HG03565 (cell line): ENCODE data around the gene KCNK4.

Experiments
- ATAC-seq: cut with Tn5 transposase; IDR thresholded peaks from one replicate; pipeline ENCODE4 v1.9.1; 2021; ENCODE audit warnings: mild to moderate bottlenecking, moderate library complexity; ENCODE audit not compliant: unreplicated experiment

KCNK4 gene

DNA sequence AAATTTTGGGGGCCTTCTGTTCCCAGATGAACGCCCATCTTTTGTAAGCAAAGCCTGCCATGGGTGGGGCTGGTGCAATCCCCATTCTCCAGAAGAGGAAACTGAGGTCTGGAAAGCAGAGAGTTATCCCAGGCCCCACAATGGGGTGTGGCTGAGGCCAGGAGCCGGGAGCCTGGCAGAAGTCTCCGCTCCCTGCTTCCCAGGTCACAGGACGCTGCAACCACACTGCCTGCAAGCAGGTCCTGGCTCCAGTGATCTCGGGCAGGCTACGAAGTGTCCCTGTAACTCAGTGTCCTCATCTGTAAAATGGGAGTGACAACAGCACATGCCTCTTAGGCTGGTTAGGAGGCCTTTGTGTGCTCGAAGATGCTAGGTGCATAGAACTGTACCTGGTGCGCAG, 38.1 kb upstream of the KCNK4 start:
- ATAC-seq: no peak

DNA sequence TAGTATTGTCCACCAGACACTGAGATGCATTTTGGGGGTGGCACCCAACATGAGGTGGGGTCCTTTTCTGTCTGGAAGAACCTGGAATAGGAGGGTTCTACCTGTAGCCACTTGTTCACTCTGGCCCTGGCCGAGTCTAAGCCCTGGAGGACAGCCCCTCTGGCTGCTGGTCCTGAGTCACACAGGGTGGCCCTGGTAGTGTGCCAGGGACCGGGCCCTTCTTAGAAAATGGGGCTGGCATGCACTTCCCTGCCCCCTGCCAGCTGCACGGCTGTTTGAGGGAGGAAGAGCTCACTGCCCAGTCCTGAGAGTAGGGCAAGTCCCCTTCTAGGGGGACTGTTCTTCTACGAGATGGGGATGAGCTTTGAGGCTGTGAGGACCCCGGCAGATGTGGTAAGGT, 37.6 kb upstream of the KCNK4 start:
- ATAC-seq: no peak

- no peak for ATAC-seq
Measured at GRCh38 chr11:64254326-64254725, 36.8 kb upstream of the KCNK4 start.

GRCh38 chr11:64255135-64256128, 35.7 kb upstream of the KCNK4 start:
- no peak for ATAC-seq

DNA sequence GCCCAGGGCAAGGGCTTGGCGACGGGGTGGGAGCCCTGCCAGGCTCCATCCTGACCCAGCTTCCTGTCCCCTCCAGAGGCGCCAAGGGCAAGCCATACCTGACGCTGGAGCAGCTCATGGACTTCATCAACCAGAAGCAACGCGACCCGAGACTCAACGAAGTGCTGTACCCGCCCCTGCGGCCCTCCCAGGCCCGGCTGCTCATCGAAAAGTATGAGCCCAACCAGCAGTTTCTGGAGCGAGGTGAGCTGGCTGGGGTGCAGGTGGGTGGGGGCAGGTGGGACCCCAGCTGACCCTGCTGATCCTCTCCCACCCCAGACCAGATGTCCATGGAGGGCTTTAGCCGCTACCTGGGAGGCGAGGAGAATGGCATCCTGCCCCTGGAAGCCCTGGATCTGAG, 34.8 kb upstream of the KCNK4 start:
- ATAC-seq: no peak

DNA sequence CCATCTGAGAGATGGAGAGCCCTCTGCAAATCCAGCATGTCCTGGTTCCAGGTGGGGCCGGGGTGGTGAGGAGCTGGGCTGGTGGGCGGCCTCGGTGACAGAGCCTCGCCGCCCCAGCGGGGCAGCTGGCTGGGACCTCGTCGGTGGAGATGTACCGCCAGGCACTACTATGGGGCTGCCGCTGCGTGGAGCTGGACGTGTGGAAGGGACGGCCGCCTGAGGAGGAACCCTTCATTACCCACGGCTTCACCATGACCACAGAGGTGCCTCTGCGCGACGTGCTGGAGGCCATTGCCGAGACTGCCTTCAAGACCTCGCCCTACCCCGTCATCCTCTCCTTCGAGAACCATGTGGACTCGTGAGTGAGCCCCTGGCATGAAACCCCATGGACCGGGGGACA, 32.7 kb upstream of the KCNK4 start:
- ATAC-seq: no peak

GRCh38 chr11:64258946-64259532, 32.1 kb upstream of the KCNK4 start:
- no peak for ATAC-seq

GRCh38 chr11:64259533-64260067, 31.5 kb upstream of the KCNK4 start:
- no peak for ATAC-seq

DNA sequence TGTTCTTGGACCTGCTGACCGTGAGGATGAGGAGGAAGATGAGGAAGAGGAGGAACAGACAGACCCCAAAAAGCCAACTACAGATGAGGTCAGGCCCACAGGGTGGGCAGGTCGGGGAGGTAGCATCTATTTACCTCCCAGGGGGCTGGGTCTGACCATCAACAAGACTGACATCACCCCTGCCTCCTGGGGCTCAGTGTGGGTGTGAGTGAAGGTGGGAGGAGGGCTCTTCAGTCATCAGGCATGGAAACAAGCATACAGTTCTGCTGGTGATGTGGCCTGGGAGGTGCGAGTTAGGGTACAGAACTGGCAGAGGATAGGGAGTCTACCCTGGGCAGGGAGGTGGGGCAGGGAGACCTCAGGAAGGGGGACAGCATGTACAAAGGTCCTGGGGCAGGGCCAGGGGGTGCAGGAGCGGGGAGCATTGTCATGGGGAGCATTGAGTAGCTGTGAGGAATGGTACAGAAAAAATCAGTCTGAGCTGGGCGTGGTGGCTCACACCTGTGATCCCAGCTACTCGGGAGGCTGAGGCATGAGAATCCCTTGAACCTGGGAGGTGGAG, 30.9 kb upstream of the KCNK4 start:
- no peak for ATAC-seq

- ATAC-seq: no peak
Measured at GRCh38 chr11:64261556-64262080, 29.5 kb upstream of the KCNK4 start.

DNA sequence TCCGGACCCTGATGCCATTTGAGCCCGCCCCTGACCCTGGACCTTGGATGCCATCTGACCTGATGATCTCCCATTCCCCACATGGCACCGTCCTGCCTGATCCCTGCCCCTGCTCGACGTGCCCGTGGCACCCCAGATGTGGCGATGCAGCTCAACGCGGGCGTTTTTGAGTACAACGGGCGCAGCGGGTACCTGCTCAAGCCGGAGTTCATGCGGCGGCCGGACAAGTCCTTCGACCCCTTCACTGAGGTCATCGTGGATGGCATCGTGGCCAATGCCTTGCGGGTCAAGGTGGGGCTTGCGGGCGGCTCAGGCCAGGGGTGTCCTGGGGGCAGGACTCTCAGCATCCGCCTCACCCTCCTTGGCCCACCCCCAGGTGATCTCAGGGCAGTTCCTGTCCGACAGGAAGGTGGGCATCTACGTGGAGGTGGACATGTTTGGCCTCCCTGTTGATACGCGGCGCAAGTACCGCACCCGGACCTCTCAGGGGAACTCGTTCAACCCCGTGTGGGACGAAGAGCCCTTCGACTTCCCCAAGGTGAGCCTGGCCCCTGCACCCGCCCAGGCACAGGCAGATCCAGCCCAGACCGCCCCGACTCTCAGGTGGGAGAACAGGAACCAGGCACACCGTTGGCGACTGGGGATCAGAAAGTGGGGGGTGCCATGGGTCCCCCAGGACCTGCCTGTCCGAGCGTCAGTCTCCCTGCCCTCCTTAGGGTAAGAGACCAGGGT, 28.7 kb upstream of the KCNK4 start:
- ATAC-seq: no peak

DNA sequence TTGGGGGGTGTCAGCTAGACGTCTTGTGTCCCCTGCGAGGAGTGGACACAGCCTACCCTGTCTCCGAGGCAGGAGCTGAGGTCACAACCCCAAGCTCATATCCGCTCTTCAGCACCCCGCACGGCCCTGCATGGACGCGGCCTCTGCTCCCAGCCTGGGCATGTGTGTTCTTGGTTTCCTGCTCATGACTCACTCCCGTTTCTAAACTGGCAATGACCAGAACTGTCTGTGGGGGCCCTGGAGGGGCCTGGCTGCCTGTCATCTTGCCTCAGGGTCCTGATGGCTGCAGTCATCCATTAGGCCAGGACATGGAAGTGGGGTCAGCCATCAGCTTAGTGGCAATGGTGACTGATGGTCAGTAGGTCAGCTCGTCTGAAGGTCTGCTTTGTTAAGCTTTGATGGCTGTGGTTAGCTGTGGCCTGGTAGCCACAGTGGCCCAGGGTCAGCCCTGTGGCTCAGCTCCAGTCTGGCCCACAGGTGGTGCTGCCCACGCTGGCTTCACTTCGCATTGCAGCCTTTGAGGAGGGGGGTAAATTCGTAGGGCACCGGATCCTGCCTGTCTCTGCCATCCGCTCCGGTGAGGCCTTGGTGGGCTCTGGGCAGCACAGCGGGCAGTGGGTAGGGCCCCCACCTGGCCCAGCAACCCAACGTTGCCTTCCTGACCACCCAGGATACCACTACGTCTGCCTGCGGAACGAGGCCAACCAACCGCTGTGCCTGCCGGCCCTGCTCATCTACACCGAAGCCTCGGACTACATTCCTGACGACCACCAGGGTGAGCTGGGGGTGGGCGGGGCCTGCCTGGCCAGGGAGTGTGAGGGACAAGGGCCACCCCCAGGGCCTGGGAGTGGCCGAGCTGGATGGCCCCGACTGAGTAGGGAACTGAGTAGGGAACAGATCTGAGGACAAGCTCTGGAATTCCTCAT, 27.8 kb upstream of the KCNK4 start:
- no peak for ATAC-seq

- no peak for ATAC-seq
Measured at GRCh38 chr11:64263947-64264317, 27.2 kb upstream of the KCNK4 start.

GRCh38 chr11:64264371-64264852, 26.7 kb upstream of the KCNK4 start:
- ATAC-seq: no peak

DNA sequence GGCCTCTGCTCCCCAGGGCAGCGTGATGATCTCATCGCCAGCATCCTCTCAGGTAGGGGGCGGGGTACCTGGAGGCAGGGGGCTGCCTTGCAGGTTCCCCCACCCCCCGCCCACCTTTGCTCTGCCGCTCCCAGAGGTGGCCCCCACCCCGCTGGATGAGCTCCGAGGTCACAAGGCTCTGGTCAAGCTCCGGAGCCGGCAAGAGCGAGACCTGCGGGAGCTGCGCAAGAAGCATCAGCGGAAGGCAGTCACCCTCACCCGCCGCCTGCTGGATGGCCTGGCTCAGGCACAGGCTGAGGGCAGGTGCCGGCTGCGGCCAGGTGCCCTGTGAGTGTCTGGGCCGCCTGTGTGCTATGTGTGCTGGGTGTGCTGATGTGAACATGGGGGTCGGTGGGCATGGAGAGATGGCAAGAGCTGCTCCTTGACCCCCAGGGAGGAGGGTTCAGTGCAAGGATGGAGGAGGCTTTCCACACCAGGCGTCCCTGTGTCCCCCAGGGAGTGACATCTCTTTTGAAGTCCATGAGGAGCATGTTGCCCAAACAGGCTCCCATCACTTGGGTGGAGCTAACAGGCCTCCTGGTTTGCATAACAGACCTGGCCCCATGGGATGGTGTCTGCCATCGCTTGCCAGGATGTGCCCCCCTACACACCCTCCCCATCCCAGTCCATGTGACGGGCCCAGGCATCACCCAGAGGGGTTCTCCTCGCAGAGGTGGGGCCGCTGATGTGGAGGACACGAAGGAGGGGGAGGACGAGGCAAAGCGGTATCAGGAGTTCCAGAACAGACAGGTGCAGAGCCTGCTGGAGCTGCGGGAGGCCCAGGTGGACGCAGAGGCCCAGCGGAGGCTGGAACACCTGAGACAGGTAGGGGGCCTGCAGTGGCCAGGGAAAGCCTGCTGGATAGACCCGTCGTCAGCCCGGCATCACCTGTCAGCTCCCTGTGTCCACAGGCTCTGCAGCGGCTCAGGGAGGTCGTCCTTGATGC, 25.6 kb upstream of the KCNK4 start:
- no peak for ATAC-seq

DNA sequence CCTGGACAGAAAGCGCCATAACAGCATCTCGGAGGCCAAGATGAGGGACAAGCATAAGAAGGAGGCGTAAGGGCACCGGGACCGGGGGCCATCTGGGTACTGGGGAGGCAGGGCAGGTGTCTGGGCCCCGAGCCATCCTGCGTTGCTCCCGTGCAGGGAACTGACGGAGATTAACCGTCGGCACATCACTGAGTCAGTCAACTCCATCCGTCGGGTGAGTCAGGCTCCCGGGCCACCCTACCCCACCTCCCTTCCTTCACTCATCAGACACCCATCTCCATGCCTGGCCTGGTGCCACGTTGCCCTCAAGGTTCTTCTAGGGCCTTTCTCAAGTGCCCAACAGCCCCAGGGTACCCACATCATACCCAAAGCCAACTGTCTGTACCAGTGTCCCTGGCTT, 24.8 kb upstream of the KCNK4 start:
- no peak for ATAC-seq

DNA sequence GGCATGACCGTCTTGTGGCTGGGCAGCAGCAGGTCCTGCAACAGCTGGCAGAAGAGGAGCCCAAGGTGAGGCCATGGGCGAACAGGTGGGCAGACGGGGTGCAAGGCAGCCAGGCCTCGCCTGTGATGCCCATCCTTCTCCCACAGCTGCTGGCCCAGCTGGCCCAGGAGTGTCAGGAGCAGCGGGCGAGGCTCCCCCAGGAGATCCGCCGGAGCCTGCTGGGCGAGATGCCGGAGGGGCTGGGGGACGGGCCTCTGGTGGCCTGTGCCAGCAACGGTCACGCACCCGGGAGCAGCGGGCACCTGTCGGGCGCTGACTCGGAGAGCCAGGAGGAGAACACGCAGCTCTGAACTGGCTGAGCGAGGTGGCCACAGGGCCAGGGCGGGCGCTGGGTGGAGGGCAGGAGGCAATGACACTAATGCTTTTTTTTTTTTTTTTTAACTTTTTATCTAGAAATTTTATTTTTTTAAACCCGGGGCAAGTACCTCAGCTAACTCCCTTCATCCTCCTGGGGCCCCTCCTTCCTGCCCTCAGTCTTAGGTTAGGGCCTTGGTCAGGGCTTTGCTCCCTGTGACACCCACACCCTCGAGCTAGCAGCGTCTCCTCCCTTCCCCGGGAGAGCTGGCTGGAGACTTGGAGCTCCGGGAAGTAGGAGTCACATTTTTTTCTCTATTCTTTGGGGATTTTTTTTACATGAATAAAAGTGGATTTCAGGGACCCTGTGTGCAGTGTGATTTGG, 23.7 kb upstream of the KCNK4 start:
- no peak for ATAC-seq
